GM23338 (cell line): Measurements from ENCODE around the gene RIN3. TPM values are rescaled to one million over a fixed set of nuclear protein-coding genes. Genes with fewer than 3 reads are reported as not detected.

ENCODE experiments used
- ATAC-seq: fragments of 200-7000 bp; cut with Tn5 transposase; 3 replicates; pipeline ENCODE4 v1.9.1; 2020
- DNase-seq: peaks from one replicate; pipeline ENCODE4 v3.0.0-alpha.2; 2015; ENCODE audit warnings: low spot score
- H2AFZ ChIP-seq: fragments of 200-600 bp; sonication (generic); 2 replicates; pipeline ENCODE4 v1.8.0; 2016; ENCODE audit warnings: antibody characterized with exemption, mild to moderate bottlenecking, moderate library complexity
- H3F3A ChIP-seq: fragments of 200-600 bp; sonication (generic); replicated peaks from 2 replicates; pipeline ENCODE4 v1.8.0; 2017; ENCODE audit warnings: antibody characterized with exemption, mixed run types, low read depth
- H3K27ac ChIP-seq: fragments of 200-600 bp; sonication (generic); 2 replicates; pipeline ENCODE4 v1.6.1; 2016; ENCODE audit warnings: low read depth
- H3K27me3 ChIP-seq: fragments of 200-600 bp; sonication (generic); 2 replicates; pipeline ENCODE4 v1.8.0; 2016; ENCODE audit warnings: mild to moderate bottlenecking, mixed run types, moderate library complexity; ENCODE audit not compliant: insufficient read depth
- H3K36me3 ChIP-seq: fragments of 200-600 bp; sonication (generic); 2 replicates; pipeline ENCODE4 v1.8.0; 2016; ENCODE audit warnings: mild to moderate bottlenecking; ENCODE audit not compliant: insufficient read depth
- H3K4me1 ChIP-seq: fragments of 200-600 bp; sonication (generic); 2 replicates; pipeline ENCODE4 v1.8.0; 2016; ENCODE audit warnings: mild to moderate bottlenecking, moderate library complexity; ENCODE audit not compliant: insufficient read depth
- H3K4me2 ChIP-seq: fragments of 200-600 bp; sonication (generic); 2 replicates; pipeline ENCODE4 v1.7.1; 2017; ENCODE audit warnings: mixed run types
- H3K4me3 ChIP-seq: fragments of 200-600 bp; sonication (generic); 2 replicates; pipeline ENCODE4 v1.6.1; 2016; ENCODE audit warnings: mixed run types
- H3K79me2 ChIP-seq: fragments of 200-600 bp; sonication (generic); replicated peaks from 2 replicates; pipeline ENCODE4 v1.8.0; 2017; ENCODE audit warnings: mild to moderate bottlenecking; ENCODE audit not compliant: insufficient read depth
- H3K9me2 ChIP-seq: fragments of 200-600 bp; sonication (generic); 2 replicates; pipeline ENCODE4 v1.8.0; 2017; ENCODE audit not compliant: insufficient read depth
- H4K20me1 ChIP-seq: fragments of 200-600 bp; sonication (generic); replicated peaks from 2 replicates; pipeline ENCODE4 v1.8.0; 2017; ENCODE audit warnings: mild to moderate bottlenecking; ENCODE audit not compliant: insufficient read depth
- H3K27ac Mint-ChIP-seq: 2 replicates; pipeline ENCODE4 v1.8.0; 2020; ENCODE audit warnings: inconsistent platforms, mild to moderate bottlenecking, moderate library complexity, mixed read lengths
- H3K27me3 Mint-ChIP-seq: 3 replicates; pipeline ENCODE4 v1.8.0; 2022; ENCODE audit warnings: low read depth, mild to moderate bottlenecking, moderate library complexity, mixed read lengths, inconsistent platforms; ENCODE audit not compliant: insufficient read depth, poor library complexity
- H3K36me3 Mint-ChIP-seq: 3 replicates; pipeline ENCODE4 v1.8.0; 2021; ENCODE audit warnings: low read depth, mild to moderate bottlenecking, inconsistent platforms, moderate library complexity, mixed read lengths
- H3K4me1 Mint-ChIP-seq: 3 replicates; pipeline ENCODE4 v1.8.0; 2020; ENCODE audit warnings: mild to moderate bottlenecking, inconsistent platforms, mixed read lengths
- H3K4me3 Mint-ChIP-seq: 3 replicates; pipeline ENCODE4 v1.8.0; 2021; ENCODE audit warnings: moderate library complexity, mild to moderate bottlenecking, inconsistent platforms, mixed read lengths
- H3K9me3 Mint-ChIP-seq: 3 replicates; pipeline ENCODE4 v1.8.0; 2020; ENCODE audit warnings: moderate library complexity, mild to moderate bottlenecking, inconsistent platforms, mixed read lengths
- CREB1 ChIP-seq: fragments of 250-450 bp; sonication (Bioruptor Pico); IDR thresholded peaks from 2 replicates; pipeline ENCODE4 v1.5.0; 2020; ENCODE audit warnings: low read depth, mild to moderate bottlenecking, moderate library complexity
- CTCF ChIP-seq, 2 experiments: fragments of 200-600 bp in 1 of 2; sonication (generic) in 1 of 2; conservative IDR thresholded peaks; 2 replicates each; pipeline versions ENCODE4 v1.5.1 to v1.6.1; 2016 to 2017; ENCODE audit warnings: antibody characterized with exemption in 2 of 2, low read depth in 2 of 2, mild to moderate bottlenecking in 2 of 2, moderate library complexity in 1 of 2
- ETS1 ChIP-seq: IDR thresholded peaks from 2 replicates; pipeline ENCODE4 v1.6.1; 2016; ENCODE audit warnings: antibody characterized with exemption
- EZH2 ChIP-seq: fragments of 200-600 bp; sonication (generic); IDR thresholded peaks from one replicate; pipeline ENCODE4 v1.8.0; 2017; ENCODE audit warnings: antibody characterized with exemption, mild to moderate bottlenecking, low read depth; ENCODE audit not compliant: unreplicated experiment
- JUNB ChIP-seq: IDR thresholded peaks from one replicate; pipeline ENCODE4 v1.6.1; 2016; ENCODE audit warnings: antibody characterized with exemption; ENCODE audit not compliant: unreplicated experiment
- NANOG ChIP-seq: IDR thresholded peaks from 2 replicates; pipeline ENCODE4 v1.6.1; 2016; ENCODE audit warnings: antibody characterized with exemption, borderline replicate concordance
- POLR2AphosphoS5 ChIP-seq: IDR thresholded peaks from 2 replicates; pipeline ENCODE4 v1.6.1; 2016; ENCODE audit warnings: antibody characterized with exemption, low read depth
- ZNF331 ChIP-seq: fragments of 250-450 bp; sonication (Bioruptor Pico); IDR thresholded peaks from 2 replicates; pipeline ENCODE4 v1.5.0; 2020; ENCODE audit warnings: low read depth, mild to moderate bottlenecking, moderate library complexity
- ZNF462 ChIP-seq: fragments of 250-450 bp; sonication (Bioruptor Pico); IDR thresholded peaks from 2 replicates; pipeline ENCODE4 v1.5.0; 2020; ENCODE audit warnings: mild to moderate bottlenecking, moderate library complexity
- polyA plus RNA-seq: library from polyadenylated mRNA; unstranded; fragments of >200 nt; fragmentation: Nextera tagmentation; extraction: Ambion mirVana; gene quantifications from 2 replicates; pipeline ENCODE4 v1.2.1, GENCODE V29; 2016
- total RNA-seq: library from RNA; depleted of rRNA; stranded (reverse); fragments of >200 nt; shearing (Covaris generic); gene quantifications from 2 replicates; pipeline ENCODE4 v1.2.3, GENCODE V29; 2014

Gene RIN3
- total and polyA plus RNA-seq, 2 experiments from 2014 or later: 0.97 to 1.5 TPM

DNA sequence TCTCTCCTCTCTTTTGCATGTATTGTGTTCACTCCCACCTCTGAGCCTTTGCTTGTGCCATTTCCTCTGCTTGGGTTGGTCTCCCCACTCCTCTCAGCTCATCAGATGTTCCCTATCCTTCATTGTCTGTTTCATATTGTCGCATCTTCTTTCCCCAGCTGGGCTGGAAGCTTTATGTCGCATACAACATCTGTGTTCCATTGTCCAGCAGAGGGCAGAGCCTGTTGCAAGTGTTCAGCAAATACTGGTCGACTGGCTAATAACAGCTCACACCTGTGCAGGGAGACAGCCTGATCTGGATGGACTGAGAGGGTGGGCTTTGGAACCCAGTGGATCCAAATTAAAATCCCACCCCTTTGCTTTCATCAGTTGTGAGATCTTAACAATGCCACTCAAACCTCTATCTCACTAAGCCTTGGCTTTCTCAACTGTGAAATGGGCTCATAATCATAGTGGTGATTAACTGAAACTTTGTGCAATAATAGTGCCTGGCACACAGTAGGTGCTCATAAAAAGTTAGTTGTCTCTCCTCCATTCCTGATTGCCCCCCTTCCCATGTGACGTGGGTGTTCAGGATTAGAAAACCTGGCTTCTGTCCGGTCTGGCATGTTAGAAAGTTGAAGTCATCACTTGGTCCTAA, 75.8 kb downstream of the RIN3 start:
- Histone ChIP-seq H3K27ac (no peak overlapping the region), H3K4me2 (no peak overlapping the region), H3K4me1 (no peaks in the 10 kb centered on the region), H3K4me3 (no peak overlapping the region), H3F3A (no peaks in the 10 kb centered on the region), H3K27me3 (no peaks in the 10 kb centered on the region), H2AFZ (no peak overlapping the region; the same call in 1 of the 2 replicates), H3K79me2 (no peaks in the 10 kb centered on the region), H4K20me1 (no peaks in the 10 kb centered on the region), H3K36me3 (no peaks in the 10 kb centered on the region), H3K9me2 (no peaks in the 10 kb centered on the region)
- DNase-seq: peak; percentile 42
- Mint-ChIP-seq H3K4me1 (no peaks in the 10 kb centered on the region), H3K27ac (no peak overlapping the region), H3K27me3 (peaks cover 9% of the 10 kb centered on the region), H3K9me3 (no peaks in the 10 kb centered on the region), H3K36me3 (no peaks in the 10 kb centered on the region), H3K4me3 (no peak overlapping the region)
- TF ChIP-seq EZH2 (no peak), CTCF (conservative IDR thresholded peaks at IDR 0.05; ENCODE audit: low read depth in 2 of 2) (peak; percentile 54 to 66)
- peak; percentile 49 for ATAC-seq

GRCh38 chr14:92590176-92590575, 76.6 kb downstream of the RIN3 start:
- H3K27ac Mint-ChIP-seq: no peak overlapping the region
- no peaks in the 10 kb centered on the region; the same call in 2 of the 3 replicates for H3K4me1 Mint-ChIP-seq
- TF ChIP-seq ETS1 (no peak), ZNF331 (CRISPR knock-in tag) (no peak), JUNB (no peak), POLR2AphosphoS5 (no peak), ZNF462 (CRISPR knock-in tag) (no peak), CREB1 (CRISPR knock-in tag) (no peak), NANOG (no peak)

More at GRCh38 chr14:92590176-92590575, 76.6 kb downstream of the RIN3 start:
- H3K27me3 Mint-ChIP-seq: peaks cover 7% of the 10 kb centered on the region
- no peak for ATAC-seq
- DNase-seq: no peak
- no peaks in the 10 kb centered on the region for H3K9me3 Mint-ChIP-seq
- H3K36me3 Mint-ChIP-seq: no peaks in the 10 kb centered on the region
- Histone ChIP-seq H3K9me2 (no peaks in the 10 kb centered on the region), H3K4me2 (no peak overlapping the region), H3K27me3 (no peaks in the 10 kb centered on the region), H3K4me3 (no peak overlapping the region), H3K79me2 (no peaks in the 10 kb centered on the region), H2AFZ (no peak overlapping the region), H4K20me1 (no peaks in the 10 kb centered on the region), H3K4me1 (no peaks in the 10 kb centered on the region), H3K36me3 (no peaks in the 10 kb centered on the region), H3F3A (no peaks in the 10 kb centered on the region), H3K27ac (no peak overlapping the region)
- H3K4me3 Mint-ChIP-seq: no peak overlapping the region
